COLO829 (cell line): ENCODE data around the gene HEG1.
"Not testable (repeated sequence)": the region's sequence is repeated elsewhere in the genome, so short reads cannot be mapped to it uniquely, and the experiment has no call there.

Experiments
- DNase-seq: peaks from one replicate; pipeline ENCODE4 v3.0.0; 2012; ENCODE audit warnings: low spot score

HEG1 gene

DNA sequence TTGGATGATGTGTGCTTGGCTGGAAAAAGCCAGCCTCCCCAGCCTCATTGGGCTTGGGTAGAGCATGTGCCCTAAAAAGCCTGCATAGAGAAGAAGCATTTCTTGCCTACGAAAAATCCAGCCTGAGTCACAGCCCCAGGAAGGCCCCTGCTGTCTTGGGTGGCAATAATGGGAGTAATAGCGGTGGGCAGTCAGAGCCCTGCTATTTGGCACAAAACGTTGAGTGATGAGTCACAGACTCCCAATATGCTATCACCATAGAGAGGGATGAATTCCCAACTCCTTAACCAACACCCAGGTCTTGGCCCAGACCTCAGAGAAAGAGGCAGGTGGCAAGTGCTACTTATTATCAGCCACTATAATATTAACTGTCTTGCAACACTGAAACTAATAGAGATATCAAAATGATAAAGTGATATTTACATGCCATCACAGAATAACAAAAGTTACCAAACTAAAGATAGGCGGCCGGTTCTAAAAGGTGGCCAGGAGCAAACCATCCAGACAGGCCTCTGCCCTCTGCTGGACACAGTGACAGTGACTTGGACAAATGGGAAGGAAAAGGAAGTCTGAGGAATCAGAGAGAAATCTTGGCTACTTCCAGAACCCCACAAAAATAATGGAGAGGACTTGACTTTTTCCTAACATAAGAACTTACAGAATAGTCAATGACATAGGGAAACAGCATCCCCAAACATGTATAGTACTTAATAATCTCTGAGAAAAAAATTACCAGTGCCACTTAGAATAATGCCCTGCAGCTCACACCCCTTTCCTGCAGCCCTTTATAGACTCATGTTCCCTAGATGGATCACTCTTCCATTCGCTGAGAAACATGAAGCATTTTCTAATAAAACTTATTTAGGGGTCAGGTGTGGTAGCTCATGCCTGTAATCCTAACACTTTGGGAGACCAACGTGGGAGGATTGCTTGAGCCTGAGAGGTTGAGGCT lies 69.3 kb downstream of the HEG1 start:
- DNase-seq: peak; percentile 23

DNA sequence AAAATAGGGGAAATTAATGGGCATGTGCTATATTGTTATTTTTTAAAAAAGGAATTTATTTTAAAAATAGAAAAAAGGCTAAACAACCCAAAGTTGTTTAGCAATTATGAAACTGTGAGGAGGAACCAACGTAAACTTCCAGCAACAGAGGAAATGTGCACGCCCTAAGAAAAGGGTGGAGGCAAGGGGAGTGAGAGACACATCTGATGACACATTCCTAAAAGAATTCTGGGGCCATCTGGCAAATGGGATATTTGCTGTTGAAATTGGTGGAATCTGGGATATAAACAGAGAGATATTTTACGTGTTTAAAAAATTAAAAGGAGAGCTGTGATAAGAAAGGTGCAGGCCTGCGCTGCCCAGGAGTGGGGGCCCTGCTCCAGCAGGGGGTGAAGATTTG lies 70.4 kb downstream of the HEG1 start:
- no peak for DNase-seq

DNA sequence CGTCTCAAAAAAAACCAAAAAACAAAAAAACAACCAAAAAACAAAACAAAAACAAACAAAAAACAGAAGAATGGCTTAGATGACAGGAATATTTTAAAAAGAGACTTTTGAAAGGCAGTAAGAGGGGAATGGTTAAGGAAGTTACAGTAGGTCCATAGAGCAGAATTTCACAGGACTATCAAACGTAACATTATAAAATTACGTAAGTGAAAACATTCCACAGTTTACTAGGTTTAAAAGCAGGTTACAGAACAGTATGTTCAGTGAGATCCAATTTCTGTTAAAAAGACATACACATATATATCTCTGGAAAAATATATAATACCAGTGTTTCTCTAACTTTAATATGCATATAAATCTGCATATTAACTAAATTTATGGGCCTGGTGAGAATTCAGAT lies 71.0 kb downstream of the HEG1 start:
- DNase-seq: no peak

DNA sequence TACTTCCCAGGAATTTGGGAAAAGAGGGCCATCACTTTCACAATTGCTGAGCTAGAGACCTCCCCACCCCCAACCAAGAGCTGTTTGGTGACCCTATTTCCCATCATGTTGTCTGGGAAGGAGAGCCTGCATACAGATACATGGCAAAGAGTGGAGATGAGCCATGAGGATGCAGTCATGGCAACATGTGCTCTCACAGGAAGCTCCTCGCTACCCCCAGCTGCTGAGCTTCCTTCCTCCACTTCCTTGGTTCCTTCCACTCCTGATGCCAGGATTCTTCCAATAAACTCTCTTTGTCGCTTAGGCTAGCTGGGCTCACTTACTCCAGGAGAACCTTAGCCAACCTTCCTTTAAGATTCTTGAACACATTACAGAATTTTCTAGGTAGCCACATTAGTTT lies 72.9 kb downstream of the HEG1 start:
- no peak for DNase-seq

DNA sequence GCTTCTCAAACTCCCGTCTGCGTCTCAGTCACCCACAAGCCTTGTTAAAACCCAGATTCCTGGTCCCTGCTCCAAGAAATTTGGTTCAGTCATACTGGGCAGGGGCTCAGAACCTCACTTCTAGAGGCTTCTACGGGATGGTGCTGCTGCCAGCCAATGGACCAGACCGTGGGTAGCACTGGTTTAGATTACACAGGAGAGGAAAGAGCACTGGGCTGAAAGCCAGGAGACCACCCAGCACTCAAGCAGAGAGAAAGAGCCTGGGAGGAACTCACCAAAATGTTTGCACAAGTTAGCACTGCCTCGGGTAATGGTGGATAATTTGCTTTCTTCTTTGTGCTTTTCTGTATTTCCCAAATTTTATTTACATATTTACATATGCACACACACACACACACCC lies 74.3 kb downstream of the HEG1 start:
- DNase-seq: no peak

DNA sequence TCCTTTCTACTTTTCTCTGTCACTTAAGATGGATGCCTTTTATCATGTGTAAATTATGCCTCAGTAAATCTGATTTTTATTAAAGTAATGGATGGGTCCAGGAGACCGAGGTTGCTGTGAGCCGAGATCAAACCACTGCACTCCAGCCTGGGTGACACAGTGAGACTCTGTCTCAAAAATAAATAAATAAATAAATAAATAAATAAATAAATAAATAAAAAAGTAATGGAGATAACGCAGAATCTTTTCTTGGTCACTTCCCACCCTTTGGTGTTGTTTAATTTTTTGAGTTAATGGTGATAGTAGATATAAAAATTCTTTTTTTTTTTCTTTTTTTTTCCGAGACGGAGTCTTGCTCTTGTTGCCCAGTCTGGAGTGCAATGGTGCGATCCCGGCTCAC lies 77.2 kb downstream of the HEG1 start:
- no peak for DNase-seq

DNA sequence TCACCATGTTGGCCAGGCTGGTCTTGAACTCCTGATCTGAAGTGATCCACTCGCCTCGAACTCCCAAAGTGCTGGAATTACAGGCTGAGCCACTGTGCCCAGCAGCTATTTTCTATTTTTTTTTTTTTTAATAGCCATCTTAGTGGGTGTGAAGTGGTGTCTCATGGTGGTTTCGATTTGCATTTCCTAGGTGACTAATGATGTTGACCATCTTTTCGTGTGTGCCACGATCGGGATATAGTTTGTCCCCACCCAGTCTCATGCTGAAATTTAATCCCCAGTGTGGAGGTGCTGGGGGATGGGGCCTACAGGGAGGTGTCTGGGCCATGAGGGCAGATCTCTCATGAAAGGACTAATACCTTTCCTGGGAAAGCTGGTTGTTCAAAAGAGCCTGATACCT lies 79.4 kb downstream of the HEG1 start:
- DNase-seq: no peak

DNA sequence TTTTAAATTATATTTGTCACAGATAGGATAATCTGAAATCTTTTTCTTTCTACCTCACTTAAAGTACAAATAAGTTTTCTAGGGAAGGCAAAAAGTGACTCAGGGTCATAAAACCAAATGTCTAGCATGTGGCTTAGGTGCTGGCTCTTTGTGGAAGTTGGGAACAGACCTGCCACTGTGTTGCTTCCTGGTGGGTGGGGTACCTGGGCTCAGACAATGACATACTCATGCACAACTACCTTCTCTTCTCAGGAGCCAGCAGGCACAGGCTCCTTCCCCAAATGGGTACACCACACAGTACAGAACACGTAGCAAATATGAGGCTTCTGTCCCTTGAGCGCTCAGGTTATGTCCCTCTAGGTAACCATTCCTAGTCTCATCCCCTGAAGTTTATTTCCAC lies 81.1 kb downstream of the HEG1 start:
- DNase-seq: no peak

DNA sequence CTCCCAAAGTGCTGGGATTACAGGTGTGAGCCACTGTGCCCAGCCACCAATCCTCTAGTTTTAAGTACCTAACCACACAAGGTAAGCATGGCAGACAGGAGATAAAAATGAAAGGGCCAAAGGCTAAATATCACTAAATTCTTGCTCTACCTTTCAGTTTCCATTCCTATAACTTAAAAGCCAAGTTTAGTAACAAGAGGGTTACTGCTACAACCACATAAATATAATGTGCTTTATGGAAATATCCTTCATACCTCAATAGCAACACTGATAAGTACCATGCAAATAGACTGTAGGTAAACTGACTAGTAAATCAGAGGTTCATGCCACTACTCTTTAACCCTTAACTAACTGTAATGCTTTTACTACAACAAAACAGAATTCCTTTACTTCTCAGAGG lies 82.5 kb downstream of the HEG1 start:
- no peak for DNase-seq

DNA sequence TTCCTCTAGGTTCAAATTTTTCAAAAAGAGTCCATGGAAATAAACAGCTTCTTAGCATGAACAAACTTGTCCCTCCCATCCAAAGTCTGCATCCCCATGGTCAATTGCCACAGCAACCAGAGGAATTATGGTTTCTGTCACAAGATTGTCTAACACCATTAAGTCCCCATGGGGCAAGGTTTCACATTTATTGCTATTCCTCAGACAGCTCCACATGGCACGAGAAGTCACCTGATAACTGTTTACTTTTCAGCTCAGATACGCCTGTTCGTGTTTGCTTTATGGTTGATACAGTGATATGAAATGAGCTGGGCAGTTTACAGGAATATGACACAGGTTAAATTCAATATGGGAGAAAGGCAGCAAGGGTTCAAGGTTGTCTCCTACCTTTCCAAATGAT lies 83.3 kb downstream of the HEG1 start:
- no peak for DNase-seq

DNA sequence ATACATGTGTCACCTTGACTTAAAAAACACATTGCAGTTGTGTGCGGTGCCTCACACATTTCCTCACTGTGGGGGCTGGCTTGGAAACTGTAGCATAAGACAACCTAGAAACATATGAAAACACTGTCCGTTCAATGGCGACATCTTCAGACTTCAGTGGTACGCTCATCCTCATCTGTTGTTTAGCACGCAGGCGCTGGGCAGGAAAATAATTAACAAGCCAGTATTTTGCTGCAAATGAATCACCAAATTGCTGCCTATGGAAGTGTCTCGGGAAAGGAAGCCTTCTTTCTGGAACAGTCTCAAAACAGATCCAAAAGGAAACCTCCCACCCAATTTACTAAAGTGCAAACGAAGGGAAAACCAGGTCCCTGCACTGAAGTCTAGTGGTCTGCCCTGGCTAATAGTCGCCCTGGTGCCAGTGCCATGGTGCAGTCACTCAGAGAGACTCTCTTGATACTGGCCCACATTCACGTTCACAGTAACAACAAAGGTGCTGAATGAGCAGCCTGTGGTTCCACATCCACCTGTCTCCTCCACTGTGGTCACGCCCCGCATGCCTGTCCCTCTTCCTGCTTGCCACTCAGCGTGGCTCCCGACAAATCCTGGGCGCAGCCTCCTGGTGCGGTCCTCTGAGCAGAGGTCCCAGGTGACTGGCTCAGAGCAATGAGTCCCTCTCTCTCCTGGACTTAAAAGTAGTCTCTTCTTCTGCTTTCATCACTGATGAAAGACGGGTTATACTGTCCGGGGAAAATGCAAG lies 85.7 kb downstream of the HEG1 start:
- no peak for DNase-seq

DNA sequence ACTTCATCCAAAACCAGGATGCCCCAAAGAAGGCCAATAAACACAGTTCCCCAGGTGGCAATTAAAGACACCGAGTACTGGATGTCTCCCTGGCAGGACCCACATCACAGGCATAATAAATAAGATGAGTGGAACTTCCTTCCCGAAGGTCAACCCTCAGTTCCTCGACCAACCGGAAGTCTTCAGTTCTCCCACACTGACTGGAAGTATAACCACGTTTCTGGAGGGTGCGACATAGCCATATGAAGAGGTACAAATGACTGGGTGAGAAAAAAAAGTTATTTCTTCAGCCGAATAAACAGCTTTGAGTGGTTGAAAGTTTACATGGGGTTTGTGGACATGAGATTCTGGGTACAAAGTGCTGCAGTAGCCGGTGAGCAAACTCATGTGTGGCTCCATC lies 86.6 kb downstream of the HEG1 start:
- DNase-seq: no peak

DNA sequence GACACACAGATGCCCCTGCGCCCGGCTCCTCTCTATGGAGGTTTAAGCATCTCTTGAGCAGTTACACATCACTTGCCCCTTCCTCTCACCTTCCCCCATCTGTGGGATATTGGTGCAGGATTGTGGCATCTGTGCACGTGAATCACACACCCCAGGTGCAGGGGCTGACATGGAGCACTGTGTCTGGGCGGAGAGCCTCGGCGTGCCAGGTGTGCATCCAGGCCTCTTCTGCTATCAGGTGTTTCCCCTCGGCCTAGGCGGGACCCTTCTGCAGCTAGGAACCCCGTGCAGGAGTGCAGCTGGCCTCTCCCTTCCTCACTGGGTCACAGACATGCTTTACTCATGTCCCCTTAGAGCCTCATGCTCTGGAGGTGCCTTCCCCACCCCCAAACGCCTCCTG lies 87.8 kb downstream of the HEG1 start:
- DNase-seq: no peak

DNA sequence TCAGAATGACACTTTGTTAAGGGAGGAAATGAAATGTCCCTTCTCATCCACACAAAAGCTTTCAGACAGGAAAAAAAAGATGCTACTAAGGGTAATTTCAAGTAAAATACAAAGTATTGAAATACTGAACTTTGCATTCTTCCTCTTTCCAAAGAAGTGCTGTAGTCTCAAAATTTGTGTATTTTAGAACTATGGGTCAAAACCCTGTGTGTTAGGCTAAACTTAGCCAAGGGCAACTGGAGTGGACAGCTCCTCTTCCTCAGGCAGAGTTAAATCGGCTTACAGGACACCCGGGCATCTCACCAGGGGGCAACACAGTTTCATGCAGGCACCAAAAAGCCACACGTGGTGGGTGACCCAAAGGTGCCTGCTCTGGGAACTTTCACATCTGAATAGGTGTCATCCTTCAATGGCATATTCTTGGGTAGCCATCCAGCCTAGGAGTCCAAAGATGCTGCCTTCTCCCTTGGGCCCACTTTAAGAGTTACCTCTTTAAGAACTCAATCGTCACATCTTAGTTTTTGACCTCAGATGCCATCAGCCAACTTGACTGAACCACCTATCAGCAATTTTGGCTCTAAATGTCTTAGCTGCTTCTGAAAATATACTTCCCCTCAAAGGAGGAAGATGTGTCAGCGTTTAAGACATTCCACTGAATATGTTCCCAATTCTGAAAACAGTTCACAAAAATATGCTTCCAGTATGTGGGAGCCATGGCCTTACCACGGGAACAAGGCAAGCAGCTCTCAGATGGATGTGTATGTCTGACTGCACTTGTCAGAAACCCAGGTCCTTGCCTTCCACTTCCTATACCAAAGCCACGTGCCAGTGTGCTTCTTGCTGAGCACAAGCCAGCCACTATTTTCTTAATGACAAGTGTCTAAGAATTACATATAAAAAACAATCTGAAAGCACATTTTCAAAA lies 89.0 kb downstream of the HEG1 start:
- no peak for DNase-seq

DNA sequence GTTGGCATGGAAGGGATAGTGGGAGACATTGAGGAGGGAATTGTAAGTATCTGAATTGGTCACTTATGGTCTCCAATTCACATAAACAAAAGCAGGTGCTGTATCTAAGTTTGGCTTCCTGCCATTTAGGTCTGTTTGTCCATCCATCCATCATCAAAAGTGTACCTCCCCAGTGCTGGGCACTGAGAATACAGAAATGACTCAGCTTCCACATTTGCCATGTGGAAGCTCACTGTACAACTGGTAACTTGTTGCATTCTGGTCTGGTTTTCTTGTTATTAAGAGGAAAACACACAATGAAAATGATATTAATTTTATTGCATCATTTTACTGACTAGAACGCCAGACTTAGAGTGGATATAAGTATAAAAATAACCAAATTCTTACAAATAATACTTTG lies 90.4 kb downstream of the HEG1 start:
- DNase-seq: no peak

DNA sequence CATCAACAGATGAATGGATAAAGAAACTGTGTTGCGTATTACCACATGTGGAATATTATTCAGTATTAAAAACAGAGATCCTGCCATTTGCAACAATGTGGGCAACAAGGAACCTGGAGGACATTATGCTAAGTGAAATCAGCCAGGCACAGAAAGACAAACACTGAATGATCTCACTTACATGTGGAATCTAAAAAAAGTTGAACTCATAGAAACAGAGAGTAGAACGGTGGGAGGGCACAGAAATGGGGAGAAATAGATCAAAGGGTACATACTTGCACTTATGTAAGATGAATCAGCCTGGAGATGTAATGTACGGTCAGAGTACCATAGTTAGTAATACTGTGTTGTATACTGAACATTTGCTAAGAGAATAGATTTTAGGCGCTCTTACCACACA lies 91.4 kb downstream of the HEG1 start:
- no peak for DNase-seq

DNA sequence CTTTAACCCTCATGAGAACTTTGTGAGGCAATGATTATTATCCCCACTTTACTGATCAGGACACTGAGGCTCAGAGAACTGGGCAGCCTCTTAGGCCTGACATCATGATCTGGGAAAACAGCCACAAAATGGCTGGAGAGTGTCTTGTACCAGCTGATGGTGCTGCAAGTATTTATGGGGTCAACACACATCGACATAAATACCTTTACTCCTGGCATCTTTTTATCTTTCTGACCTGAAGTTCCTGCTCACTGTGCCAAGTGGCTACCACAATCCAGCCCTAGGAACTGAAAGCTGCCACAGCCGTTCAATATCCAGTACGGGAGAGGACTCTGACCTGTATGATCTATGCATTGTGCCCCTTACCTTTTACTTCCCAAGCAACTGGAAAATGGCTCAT lies 92.0 kb downstream of the HEG1 start:
- no peak for DNase-seq

DNA sequence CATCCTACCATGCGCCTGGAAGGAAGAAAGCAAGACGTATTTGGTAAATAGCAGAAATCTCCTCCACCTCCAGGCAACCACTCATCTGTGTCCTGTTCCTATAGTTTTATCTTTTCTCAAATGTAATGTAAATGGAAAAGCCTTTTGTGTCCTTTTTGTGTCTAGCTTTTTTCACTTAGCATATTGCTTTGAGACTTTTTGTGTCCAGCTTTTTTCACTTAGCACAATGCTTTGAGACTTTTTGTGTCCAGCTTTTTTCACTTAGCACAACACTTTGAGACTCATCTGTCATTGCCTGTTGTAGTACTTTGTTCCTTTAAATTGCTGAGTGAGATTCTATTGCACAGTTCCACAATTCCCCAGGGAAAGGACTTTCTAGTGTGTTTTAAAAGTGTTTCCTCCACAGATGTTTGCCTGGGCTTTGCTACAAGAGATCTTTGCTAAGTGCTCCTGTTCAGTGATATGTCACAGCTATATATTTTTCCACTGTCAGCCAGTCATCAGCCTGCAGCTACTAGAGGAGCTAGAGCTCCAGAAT lies 93.3 kb downstream of the HEG1 start:
- DNase-seq: no peak

DNA sequence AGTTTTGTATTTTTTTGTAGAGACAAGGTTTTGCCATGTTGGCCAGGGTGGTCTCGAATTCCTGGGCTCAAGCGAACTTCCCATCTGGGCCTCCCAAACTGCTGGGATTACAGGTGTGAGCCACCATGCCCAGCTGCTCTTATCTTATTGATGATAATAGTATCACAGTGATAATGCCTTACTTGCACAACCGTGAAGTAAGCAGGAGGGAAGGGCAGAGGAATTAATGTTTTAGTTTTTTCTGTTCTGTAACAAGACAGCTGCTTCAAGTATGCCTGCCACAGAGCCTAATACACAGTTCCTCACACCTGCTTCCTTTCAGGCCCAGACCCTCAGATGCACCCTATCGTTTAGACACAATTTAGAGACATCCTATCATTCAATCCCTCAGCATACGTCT lies 95.1 kb downstream of the HEG1 start:
- no peak for DNase-seq

DNA sequence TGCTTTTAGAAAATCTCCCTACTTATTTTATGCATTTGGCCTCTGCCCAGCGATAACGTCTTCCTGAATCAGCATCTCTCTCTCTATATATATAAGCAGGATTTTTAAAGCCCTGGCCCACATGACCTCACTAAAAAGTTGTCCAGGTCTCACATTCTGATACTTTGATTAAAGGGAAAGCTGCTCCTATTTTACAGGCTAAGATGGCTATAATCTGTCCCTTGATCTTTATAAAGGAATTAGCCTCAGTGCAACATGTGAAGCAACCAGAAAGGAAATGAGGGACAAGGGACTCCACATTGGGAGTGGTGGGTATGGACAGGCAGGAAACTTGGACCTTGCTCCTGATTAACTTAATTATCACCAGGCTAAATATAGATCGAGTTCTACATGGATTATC lies 95.7 kb downstream of the HEG1 start:
- DNase-seq: no peak

DNA sequence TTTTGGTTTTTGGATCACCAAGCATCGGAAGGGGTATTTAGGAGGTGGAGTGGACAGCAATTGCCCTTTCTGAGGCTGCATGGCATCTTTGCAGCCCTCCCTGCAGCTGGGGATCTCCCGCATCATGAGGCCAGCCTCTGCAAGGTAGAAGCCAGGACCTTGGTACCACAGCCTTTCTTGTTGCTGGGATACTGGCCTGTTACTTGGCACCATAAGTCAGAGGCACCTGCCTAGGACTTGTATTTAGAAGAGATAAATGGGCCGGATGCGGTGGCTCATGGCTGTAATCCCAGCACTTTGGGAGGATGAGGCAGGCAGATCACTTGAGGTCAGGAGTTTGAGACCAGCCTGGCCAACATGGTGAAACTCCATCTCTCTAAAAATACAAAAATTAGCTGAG lies 97.8 kb downstream of the HEG1 start:
- not testable (repeated sequence) for DNase-seq

DNA sequence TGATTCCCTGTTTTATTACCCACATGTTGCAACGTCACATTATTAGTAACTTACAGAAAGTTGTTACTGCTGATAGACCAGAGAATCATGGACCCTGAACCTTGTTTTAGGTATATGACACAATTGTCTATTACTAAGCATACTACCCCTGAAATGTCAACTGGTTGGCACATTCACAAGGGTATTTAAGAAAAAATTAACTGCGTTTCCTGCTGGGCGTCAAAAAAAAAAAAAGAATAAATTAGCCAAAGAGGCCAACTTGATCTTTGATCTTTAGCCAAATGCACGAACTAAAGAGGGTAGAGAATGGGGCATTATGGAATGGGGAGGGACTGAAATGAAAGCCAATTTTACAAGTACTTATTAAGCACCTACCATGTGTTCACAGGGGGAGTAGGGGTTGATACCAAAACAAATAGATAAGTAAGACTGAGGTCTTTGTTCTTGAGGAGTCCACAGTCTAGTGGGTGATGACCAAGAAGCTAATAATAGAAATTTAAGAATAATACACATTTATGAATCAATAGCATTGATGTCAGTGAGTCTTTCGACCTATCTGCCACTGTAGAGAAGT lies 103.4 kb downstream of the HEG1 start:
- peak; percentile 70 for DNase-seq
